K562 (cell line): Measurements from ENCODE around the gene POFUT2. TPM values are rescaled to one million over a fixed set of nuclear protein-coding genes. Genes with fewer than 3 reads are reported as not detected.

Experiments
- CTCF ChIP-seq, 3 experiments: IDR thresholded peaks in 2 of 3; conservative IDR thresholded peaks in 1 of 3; 2 replicates each; pipeline ENCODE4 v1.5.1; 2011 to 2012; ENCODE audit warnings: low read length in 3 of 3, mild to moderate bottlenecking in 3 of 3, control low read depth in 2 of 3, improper control_type of control experiment in 1 of 3, inconsistent platforms in 1 of 3, low read depth in 1 of 3, mixed read lengths in 1 of 3, moderate library complexity in 1 of 3; ENCODE audit not compliant: insufficient read depth in 2 of 3
- DIDO1 ChIP-seq: fragments of 450-650 bp; IDR thresholded peaks from 2 replicates; pipeline ENCODE4 v1.6.1; 2016; ENCODE audit warnings: low read depth, missing biosample characterization, missing genetic modification characterization
- ELK3 ChIP-seq: fragments of 450-650 bp; formaldehyde crosslinking; IDR thresholded peaks from 2 replicates; pipeline ENCODE4 v1.4.0; 2020; ENCODE audit warnings: mild to moderate bottlenecking
- MCM2 ChIP-seq: fragments of 450-650 bp; IDR thresholded peaks from 2 replicates; pipeline ENCODE4 v1.6.1; 2017; ENCODE audit warnings: low read depth, mild to moderate bottlenecking
- NBN ChIP-seq: fragments of 450-650 bp; IDR thresholded peaks from 2 replicates; pipeline ENCODE4 v1.6.1; 2016; ENCODE audit warnings: low read depth, mild to moderate bottlenecking
- NFE2 ChIP-seq: IDR thresholded peaks from 2 replicates; pipeline ENCODE4 v1.6.1; 2014; ENCODE audit warnings: antibody characterized with exemption, low read depth
- REST ChIP-seq, 2 experiments: fragments of 450-650 bp; formaldehyde crosslinking in 1 of 2; IDR thresholded peaks; 2 replicates each; pipeline versions ENCODE4 v1.4.0 to v1.6.1; 2014 to 2020; ENCODE audit warnings: mild to moderate bottlenecking in 2 of 2, borderline replicate concordance in 1 of 2, low read depth in 1 of 2
- YY1 ChIP-seq, 3 experiments: IDR thresholded peaks; 2 replicates each; pipeline ENCODE4 v1.6.1; 2011; ENCODE audit warnings: low read length in 2 of 3, mild to moderate bottlenecking in 2 of 3, moderate library complexity in 2 of 3, borderline replicate concordance in 1 of 3, control low read depth in 1 of 3, low read depth in 1 of 3; ENCODE audit not compliant: insufficient read depth in 3 of 3, insufficient replicate concordance in 2 of 3, control insufficient read depth in 1 of 3, insufficient read length in 1 of 3; ENCODE audit errors: extremely low read depth in 1 of 3
- polyA plus RNA-seq, 8 experiments: library from polyadenylated mRNA; depleted of rRNA in 4 of 8; stranded (reverse) in 5 of 8; unstranded in 3 of 8; fragments of >200 nt; fragmentation: Nextera tagmentation in 2 of 8; fragmentation: Illumina TruSeq in 1 of 8; extraction: Ambion mirVana in 2 of 8; extraction: Trizol in 1 of 8; gene quantifications; 2 replicates each; pipeline versions ENCODE4 v1.2.1 to v1.2.3, GENCODE V29; 2011 to 2014; ENCODE audit warnings: inconsistent platforms in 1 of 8, missing spikeins in 1 of 8
- total RNA-seq, 7 experiments: library from RNA; depleted of rRNA in 6 of 7; stranded (reverse); fragments of >200 nt in 6 of 7; fragmentation: Illumina TruSeq in 2 of 7; extraction: Trizol in 2 of 7; gene quantifications; 2 replicates each; pipeline versions ENCODE4 v1.2.1 to v1.2.3, GENCODE V29; 2011 to 2021; ENCODE audit warnings: low replicate concordance in 1 of 7

POFUT2 gene
- total and polyA plus RNA-seq, 9 of the 15 experiments (the other 6 are each of a cell fraction or from before 2014, with no cell fraction given), result 1.1 to 24.2 (median 11.0) TPM

GRCh38 chr21:45309069-45309986 lies 21.6 kb upstream of the POFUT2 start (continued):
- TF ChIP-seq MCM2 (no peak), DIDO1 (tag) (no peak), YY1 (IDR thresholded peaks at IDR 0.05; ENCODE audit: borderline replicate concordance in 1 of 3, control insufficient read depth in 1 of 3, extremely low read depth in 1 of 3, insufficient read depth in 3 of 3, insufficient read length in 1 of 3, insufficient replicate concordance in 2 of 3, low read depth in 1 of 3, low read length in 2 of 3) (peak in 1 of 3 experiments; percentile 26), CTCF (IDR thresholded peaks at IDR 0.05 in 2 of 3, conservative IDR thresholded peaks at IDR 0.05 in 1 of 3; ENCODE audit: insufficient read depth in 2 of 3, low read depth in 1 of 3, low read length in 3 of 3) (peak; percentile 87 to 99 (median 90)), NFE2 (0 out of 2 replicates have a peak, but pooled peaks have one; percentile 14), ELK3 (CRISPR knock-in tag) (no peak), REST (IDR thresholded peaks at IDR 0.05; ENCODE audit: borderline replicate concordance) (peak; percentile 83), REST (CRISPR knock-in tag; IDR thresholded peaks at IDR 0.05; ENCODE audit: low read depth) (no peak), NBN (0 out of 2 replicates have a peak, but pooled peaks have one; percentile 57)
